GM20431 (cell line): ENCODE measurements around the gene EGFL7.

ENCODE experiments used
- in situ Hi-C: fragments of 300-500 bp; cut with MseI, MboI; formaldehyde crosslinking; loops from one replicate; pipeline ENCODE4 v1.15.0; 2020; ENCODE audit warnings: low sequenced_read_pairs; ENCODE audit not compliant: unreplicated experiment

The EGFL7 gene

DNA sequence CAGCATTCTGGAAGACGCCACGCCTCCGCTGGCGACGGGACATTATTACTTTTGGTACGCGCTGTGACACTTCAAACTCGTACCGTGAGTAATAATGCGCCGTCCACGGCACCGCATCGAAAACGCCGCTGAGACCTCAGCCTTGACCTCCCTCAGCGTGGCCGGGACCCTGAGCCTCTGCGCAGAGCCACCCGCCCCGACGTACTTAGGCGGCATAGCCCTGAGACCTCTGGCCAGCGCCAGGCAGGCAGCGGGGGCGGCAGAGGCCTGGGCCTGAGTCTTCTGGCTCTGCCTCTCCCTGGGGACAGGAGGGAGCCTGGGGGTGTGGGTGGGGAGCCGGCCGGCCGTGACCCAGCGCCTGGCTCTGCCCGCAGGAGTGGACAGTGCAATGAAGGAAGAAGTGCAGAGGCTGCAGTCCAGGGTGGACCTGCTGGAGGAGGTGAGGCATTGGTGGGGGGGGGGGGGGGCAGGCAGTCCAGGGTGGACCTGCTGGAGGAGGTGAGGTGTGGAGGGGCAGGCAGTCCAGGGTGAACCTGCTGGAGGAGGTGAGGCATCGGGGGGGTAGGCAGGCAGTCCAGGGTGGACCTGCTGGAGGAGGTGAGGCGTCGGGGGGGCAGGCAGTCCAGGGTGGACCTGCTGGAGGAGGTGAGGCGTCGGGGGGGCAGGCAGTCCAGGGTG lies 8.0 kb downstream of the EGFL7 start:
- in situ Hi-C loops: no loop called here

DNA sequence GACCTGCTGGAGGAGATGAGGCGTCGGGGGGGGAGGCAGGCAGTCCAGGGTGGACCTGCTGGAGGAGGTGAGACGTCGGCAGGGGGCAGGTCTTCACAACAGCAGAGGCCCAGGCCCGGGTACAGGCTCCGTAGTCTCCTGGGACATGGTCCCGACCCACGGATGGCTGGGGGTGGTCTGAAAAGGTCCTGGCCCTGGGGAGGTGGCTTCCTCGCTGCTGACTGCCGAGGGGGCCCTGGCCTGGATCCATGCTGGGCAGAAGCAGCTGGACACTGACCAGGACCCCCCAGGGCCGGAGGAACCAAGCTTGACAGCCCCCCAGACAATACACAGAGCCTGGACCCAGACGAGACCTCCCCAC lies 8.5 kb downstream of the EGFL7 start:
- in situ Hi-C loops: no loop called here

- in situ Hi-C loops: no loop called here
These were observed 9.1 kb downstream of the EGFL7 start for GRCh38 chr9:136671646-136672430.

DNA sequence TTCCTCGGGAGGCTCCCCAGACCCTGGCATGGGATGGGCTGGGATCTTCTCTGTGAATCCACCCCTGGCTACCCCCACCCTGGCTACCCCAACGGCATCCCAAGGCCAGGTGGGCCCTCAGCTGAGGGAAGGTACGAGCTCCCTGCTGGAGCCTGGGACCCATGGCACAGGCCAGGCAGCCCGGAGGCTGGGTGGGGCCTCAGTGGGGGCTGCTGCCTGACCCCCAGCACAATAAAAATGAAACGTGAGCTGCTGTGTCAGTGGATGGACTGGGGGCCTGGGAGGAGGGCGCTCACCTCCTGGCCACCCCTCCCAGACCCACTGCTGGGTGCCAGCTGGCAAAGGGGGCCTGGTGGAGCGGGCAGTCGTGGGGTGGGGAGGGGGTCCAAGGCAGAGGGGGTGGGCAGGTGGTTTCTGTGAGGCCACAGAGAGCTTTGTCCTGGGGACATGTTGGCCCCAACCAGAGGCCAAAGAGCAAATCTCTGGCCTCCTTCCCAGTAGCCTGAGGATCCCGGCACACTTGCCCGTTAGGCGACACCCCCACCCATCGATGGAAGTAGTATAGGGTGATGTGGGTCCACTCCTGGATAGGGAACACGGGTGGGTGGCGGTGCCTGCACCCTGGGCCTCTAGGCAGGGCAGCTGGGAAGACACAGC lies 9.8 kb downstream of the EGFL7 start:
- in situ Hi-C loops: no loop called here

GRCh38 chr9:136673088-136673974 lies 10.6 kb downstream of the EGFL7 start:
- in situ Hi-C loops: no loop called here

- in situ Hi-C loops: no loop called here
These were observed 11.5 kb downstream of the EGFL7 start for GRCh38 chr9:136673975-136674785.

DNA sequence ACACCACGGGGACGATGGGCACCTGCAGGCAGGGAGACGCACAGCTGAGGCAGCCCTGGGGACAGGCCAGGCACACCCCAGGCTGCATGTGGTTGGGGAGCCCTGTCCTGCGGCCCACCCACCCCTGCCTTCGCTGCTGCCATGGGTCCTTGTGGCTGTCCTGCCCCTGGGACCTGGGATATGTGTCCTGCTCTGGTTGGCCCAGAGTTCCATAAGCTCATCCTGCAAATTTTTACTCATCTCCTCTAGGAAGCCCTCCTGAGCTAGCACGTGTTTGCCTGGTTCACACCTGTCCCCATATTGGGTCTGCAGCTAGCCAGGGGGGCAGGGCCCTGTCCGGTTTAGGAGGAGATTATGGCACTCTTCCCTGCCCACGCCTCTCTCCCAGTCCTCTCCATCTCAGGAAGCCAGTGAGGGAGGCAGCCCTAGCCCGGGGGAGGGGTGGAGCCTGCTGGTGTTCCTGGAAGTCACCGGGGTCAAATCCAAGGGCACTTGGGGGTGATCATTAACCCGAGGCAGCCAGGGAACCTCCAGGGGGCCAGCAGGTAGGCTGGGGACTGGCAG lies 12.2 kb downstream of the EGFL7 start:
- in situ Hi-C loops: no loop called here

DNA sequence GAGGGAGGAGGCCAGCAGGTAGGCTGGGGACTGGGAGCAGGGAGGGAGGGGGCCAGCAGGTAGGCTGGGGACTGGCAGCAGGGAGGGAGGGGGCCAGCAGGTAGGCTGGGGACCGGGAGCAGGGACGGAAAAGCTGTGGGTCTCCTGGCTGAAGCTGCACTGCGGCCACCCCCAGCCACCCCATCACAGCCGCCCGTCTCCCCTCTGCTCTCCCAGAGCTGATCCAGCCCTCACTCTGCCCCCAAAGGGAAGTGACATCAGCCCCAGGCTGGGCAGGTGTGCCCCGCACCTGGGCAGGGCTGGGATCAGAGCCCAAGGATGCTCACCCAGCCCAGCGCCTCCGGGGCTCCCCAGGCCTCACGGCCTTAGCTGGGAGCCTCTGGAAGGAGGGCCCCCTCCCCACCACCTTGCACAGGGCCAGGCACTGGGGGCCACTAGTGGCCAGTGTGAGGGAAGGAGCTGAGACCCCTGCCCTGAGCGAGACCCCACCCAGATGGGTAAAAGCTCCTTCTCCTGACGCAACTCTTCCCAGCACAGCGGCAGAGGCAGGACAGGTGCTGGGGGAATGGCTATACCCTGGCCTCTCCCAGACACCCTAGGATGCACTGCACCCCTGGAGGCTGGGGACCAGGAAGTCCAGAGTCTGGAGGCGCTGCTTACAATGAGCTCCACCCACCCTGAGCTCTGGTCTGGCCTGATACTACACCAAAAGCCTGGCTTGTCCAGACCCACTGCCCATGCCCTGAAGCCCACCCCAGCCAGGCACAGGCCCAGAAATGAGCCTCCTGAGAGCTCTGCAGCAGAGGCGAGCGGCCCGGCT lies 13.0 kb downstream of the EGFL7 start:
- in situ Hi-C loops: no loop called here

- in situ Hi-C loops: no loop called here
These were observed 13.6 kb downstream of the EGFL7 start for GRCh38 chr9:136676297-136676794.

GRCh38 chr9:136676920-136677686 lies 14.4 kb downstream of the EGFL7 start:
- in situ Hi-C loops: no loop called here

GRCh38 chr9:136678034-136678433 lies 15.3 kb downstream of the EGFL7 start:
- in situ Hi-C loops: no loop called here

DNA sequence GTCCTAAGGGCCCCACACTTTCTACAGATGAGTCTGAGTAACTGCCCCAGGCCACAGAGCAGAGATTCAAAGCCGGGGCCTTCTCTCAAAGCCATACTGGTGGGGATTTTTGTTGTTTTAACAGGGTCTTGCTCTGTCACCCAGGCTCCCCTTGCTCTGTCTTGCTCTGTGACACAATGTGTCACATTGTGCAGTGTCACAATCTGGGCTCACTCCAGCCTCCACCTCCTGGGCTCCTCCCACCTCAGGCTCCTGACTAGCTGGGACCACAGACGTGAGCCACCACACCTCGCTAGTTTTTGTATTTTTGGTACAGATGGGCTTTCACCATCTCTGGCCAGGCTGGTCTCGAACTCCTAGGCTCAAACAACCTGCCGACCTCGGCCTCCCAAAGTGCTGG lies 15.9 kb downstream of the EGFL7 start:
- in situ Hi-C loops: no loop called here

GRCh38 chr9:136679431-136679941 lies 16.8 kb downstream of the EGFL7 start:
- in situ Hi-C loops: no loop called here

GRCh38 chr9:136681029-136681428 lies 18.3 kb downstream of the EGFL7 start:
- in situ Hi-C loops: no loop called here

- in situ Hi-C loops: no loop called here
These were observed 19.4 kb downstream of the EGFL7 start for GRCh38 chr9:136681945-136682699.

DNA sequence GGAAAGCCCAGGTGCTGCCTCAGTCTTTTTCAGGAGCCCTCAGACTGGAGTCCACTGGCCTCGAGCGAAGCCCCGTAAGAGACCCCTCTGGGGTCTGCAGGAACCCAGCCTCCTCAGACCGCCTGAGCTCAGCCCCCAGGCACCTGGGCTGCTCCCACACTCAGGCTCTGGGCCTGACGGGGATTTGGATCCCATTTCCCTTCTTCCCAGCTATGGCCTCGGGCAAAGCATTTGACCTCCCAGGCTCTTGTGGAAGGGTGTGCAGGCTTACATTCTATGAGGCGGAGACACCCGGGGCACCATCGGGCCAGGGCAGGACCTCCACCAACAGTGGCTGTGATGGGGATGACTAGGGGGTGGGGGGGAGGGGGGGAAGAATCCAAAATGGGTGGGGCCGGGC lies 20.0 kb downstream of the EGFL7 start:
- in situ Hi-C loops: no loop called here
